ENCODE measurements around the gene DLGAP4. TPM values are rescaled to one million over a fixed set of nuclear protein-coding genes. Genes with fewer than 3 reads are reported as not detected.

DLGAP4 gene
- total and polyA plus RNA-seq, 2 of the 13 experiments (the other 11 are each of a cell fraction or from before 2014, with no cell fraction given): 15.2 to 26.7 TPM

GRCh38 chr20:36449663-36450062 is 143.5 kb downstream of the DLGAP4 start:
- no peaks in the 10 kb centered on the region for H3K9me3 ChIP-seq (ENCODE audit: low read length)
- no peak overlapping the region for H3K9ac ChIP-seq (ENCODE audit: insufficient read depth, low read depth, low read length)
- no peak overlapping the region for H3K4me2 ChIP-seq (ENCODE audit: low read depth, low read length)
- H3K36me3 ChIP-seq (replicated peaks in 1 of 2; ENCODE audit: control insufficient read depth in 1 of 2, insufficient read depth in 2 of 2, low read length in 2 of 2): no peaks in the 10 kb centered on the region
- POLR2A ChIA-PET: no interaction called here
- FAIRE-seq (no peak), DNase-seq (ENCODE audit: low spot score) (no peak), ATAC-seq (no peak)
- no TSS peak for BruUV-seq (replicated peaks)
- TF ChIP-seq RBAK (CRISPR knock-in tag; IDR thresholded peaks at IDR 0.05): peak; percentile 90; the same call in 1 of the 2 replicates
- no peak for TF ChIP-seq ZNF776 (CRISPR knock-in tag; IDR thresholded peaks at IDR 0.05)
- H4K20me1 ChIP-seq (ENCODE audit: insufficient read depth, low read length): no peaks in the 10 kb centered on the region
- no peak overlapping the region for H2AFZ ChIP-seq (ENCODE audit: low read length)
- peaks cover 4% of the 10 kb centered on the region for H3K4me1 ChIP-seq (ENCODE audit: insufficient read depth, low read length)
- CTCF ChIA-PET (ENCODE audit: low intra/inter-chr PET ratio, low total read pairs): no interaction called here
- peaks cover 0 to 14% of the 10 kb centered on the region in 2 experiments; a peak in 2 of 5 replicates for H3K27me3 ChIP-seq (ENCODE audit: control insufficient read depth in 1 of 2, insufficient read depth in 2 of 2, low read length in 2 of 2)
- no peak overlapping the region for H3K27ac ChIP-seq (ENCODE audit: extremely low read length, insufficient read depth, low read length)
- intact Hi-C loops (cut with micrococcal nuclease; ENCODE audit: unreplicated experiment) (no loop called here), in situ Hi-C loops (cut with HindIII; ENCODE audit: extremely low pct_ligation_motif_present, low pct_unique_long_range_greater_than_20kb) (loop anchor here (10.0 kb wide), 1 partner anchor 465 kb away; no protein-coding TSS in a partner anchor)
- no peak overlapping the region for H3K4me3 ChIP-seq (replicated peaks in 1 of 3; ENCODE audit: insufficient read depth in 1 of 3, low read depth in 2 of 3, low read length in 3 of 3)
- H3K79me2 ChIP-seq (ENCODE audit: insufficient read depth, low read length): no peaks in the 10 kb centered on the region

DNA sequence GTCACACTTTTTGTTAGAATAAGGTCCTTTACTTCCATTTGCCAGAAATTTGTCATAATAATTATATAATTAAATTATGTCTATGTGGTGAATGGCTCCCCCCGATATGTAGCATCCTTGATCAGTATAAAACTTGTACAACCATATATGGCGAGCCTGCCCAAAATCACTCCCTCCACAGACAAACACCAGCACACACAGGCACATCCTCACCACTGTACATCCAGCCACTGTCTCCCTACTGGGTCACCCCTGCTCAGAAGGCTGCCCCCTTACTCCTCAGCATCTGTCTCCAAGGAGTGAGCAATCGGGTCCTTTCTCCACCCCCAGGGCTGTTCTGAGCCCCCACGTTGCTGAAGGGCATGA is 148.2 kb downstream of the DLGAP4 start:
- Histone ChIP-seq H3K9ac (ENCODE audit: insufficient read depth, low read depth, low read length) (no peak overlapping the region), H3K4me1 (ENCODE audit: insufficient read depth, low read length) (peaks cover 26% of the 10 kb centered on the region), H3K4me3 (replicated peaks in 1 of 3; ENCODE audit: insufficient read depth in 1 of 3, low read depth in 2 of 3, low read length in 3 of 3) (no peak overlapping the region; a peak in 1 of 6 replicates), H3K36me3 (replicated peaks in 1 of 2; ENCODE audit: control insufficient read depth in 1 of 2, insufficient read depth in 2 of 2, low read length in 2 of 2) (no peaks in the 10 kb centered on the region), H2AFZ (ENCODE audit: low read length) (no peak overlapping the region), H3K9me3 (ENCODE audit: low read length) (no peaks in the 10 kb centered on the region), H4K20me1 (ENCODE audit: insufficient read depth, low read length) (no peaks in the 10 kb centered on the region), H3K27ac (ENCODE audit: extremely low read length, insufficient read depth, low read length) (no peak overlapping the region), H3K79me2 (ENCODE audit: insufficient read depth, low read length) (no peaks in the 10 kb centered on the region), H3K4me2 (ENCODE audit: low read depth, low read length) (peak overlapping the region; percentile 42), H3K27me3 (ENCODE audit: control insufficient read depth in 1 of 2, insufficient read depth in 2 of 2, low read length in 2 of 2) (peaks cover 0 to 9% of the 10 kb centered on the region in 2 experiments; a peak in 1 of 5 replicates)
- ATAC-seq (no peak), FAIRE-seq (peak; percentile 12), DNase-seq (ENCODE audit: low spot score) (no peak)
- in situ Hi-C loops (cut with HindIII; ENCODE audit: extremely low pct_ligation_motif_present, low pct_unique_long_range_greater_than_20kb): no loop called here
- 38% methylated on average over 4 of the region's 4 CpGs for WGBS (ENCODE audit: low lambda C conversion rate)
- intact Hi-C loops (cut with micrococcal nuclease; ENCODE audit: unreplicated experiment): no loop called here
- ChIA-PET POLR2A (interaction anchor here (1.1 kb wide), 1 partner anchor 10 kb away, joined by 3 read pairs; no protein-coding TSS in a partner anchor), CTCF (ENCODE audit: low intra/inter-chr PET ratio, low total read pairs) (no interaction called here)
- TF ChIP-seq, protein P1, sequence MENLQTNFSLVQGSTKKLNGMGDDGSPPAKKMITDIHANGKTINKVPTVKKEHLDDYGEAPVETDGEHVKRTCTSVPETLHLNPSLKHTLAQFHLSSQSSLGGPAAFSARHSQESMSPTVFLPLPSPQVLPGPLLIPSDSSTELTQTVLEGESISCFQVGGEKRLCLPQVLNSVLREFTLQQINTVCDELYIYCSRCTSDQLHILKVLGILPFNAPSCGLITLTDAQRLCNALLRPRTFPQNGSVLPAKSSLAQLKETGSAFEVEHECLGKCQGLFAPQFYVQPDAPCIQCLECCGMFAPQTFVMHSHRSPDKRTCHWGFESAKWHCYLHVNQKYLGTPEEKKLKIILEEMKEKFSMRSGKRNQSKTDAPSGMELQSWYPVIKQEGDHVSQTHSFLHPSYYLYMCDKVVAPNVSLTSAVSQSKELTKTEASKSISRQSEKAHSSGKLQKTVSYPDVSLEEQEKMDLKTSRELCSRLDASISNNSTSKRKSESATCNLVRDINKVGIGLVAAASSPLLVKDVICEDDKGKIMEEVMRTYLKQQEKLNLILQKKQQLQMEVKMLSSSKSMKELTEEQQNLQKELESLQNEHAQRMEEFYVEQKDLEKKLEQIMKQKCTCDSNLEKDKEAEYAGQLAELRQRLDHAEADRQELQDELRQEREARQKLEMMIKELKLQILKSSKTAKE (CRISPR knock-in tag; IDR thresholded peaks at IDR 0.05; ENCODE audit: borderline replicate concordance): peak; percentile 44; the same call in 1 of the 2 replicates
- TF ChIP-seq HOXA7 (CRISPR knock-in tag; IDR thresholded peaks at IDR 0.05) (0 out of 2 replicates have a peak, but pooled peaks have one; percentile 34), ZNF878 (CRISPR knock-in tag; IDR thresholded peaks at IDR 0.05) (no peak)
- no TSS peak for BruUV-seq (replicated peaks)

All from HepG2 (cell line).